ENCODE data around the gene GSTA3.
"Not testable (repeated sequence)": the region's sequence is repeated elsewhere in the genome, so short reads cannot be mapped to it uniquely, and the experiment has no call there.

Gene GSTA3

GRCh38 chr6:52909531-52909930 lies at the start of gene GSTA3:
TSS of gene GSTA3 (minus strand) at chr6:52909698. CDS start at chr6:52905834, 3,864 bp downstream.
- DNase-seq = no peak

- no peak for DNase-seq
Measured at GRCh38 chr6:52958546-52959255, 49.2 kb upstream of the GSTA3 start.

GRCh38 chr6:52955871-52956270 lies 46.4 kb upstream of the GSTA3 start:
- DNase-seq = no peak

GRCh38 chr6:52953911-52954839 lies 44.7 kb upstream of the GSTA3 start:
- DNase-seq = no peak

- no peak for DNase-seq
Measured at GRCh38 chr6:52946306-52946705, 36.8 kb upstream of the GSTA3 start.

- DNase-seq = not testable (repeated sequence)
Measured at GRCh38 chr6:52942821-52943220, 33.3 kb upstream of the GSTA3 start.

GRCh38 chr6:52942221-52942620 lies 32.7 kb upstream of the GSTA3 start:
- DNase-seq = no peak

- no peak for DNase-seq
Measured at GRCh38 chr6:52937908-52938307, 28.4 kb upstream of the GSTA3 start.

- no peak for DNase-seq
Measured at GRCh38 chr6:52933778-52934177, 24.3 kb upstream of the GSTA3 start.

- DNase-seq = no peak
Measured at GRCh38 chr6:52931351-52931750, 21.9 kb upstream of the GSTA3 start.

GRCh38 chr6:52929321-52930164 lies 20.0 kb upstream of the GSTA3 start:
- DNase-seq = no peak

- no peak for DNase-seq
Measured at GRCh38 chr6:52927451-52927850, 18.0 kb upstream of the GSTA3 start.

- DNase-seq = no peak
Measured at GRCh38 chr6:52925919-52926792, 16.7 kb upstream of the GSTA3 start.

- no peak for DNase-seq
Measured at GRCh38 chr6:52925042-52925441, 15.5 kb upstream of the GSTA3 start.

GRCh38 chr6:52923689-52924088 lies 14.2 kb upstream of the GSTA3 start:
- DNase-seq = not testable (repeated sequence)

- no peak for DNase-seq
Measured at GRCh38 chr6:52922161-52922560, 12.7 kb upstream of the GSTA3 start.

GRCh38 chr6:52921743-52922142 lies 12.2 kb upstream of the GSTA3 start:
- DNase-seq = no peak

GRCh38 chr6:52919511-52919910 lies 10.0 kb upstream of the GSTA3 start:
- not testable (repeated sequence) for DNase-seq

- DNase-seq = not testable (repeated sequence)
Measured at GRCh38 chr6:52918771-52919170, 9.3 kb upstream of the GSTA3 start.

- not testable (repeated sequence) for DNase-seq
Measured at GRCh38 chr6:52918027-52918686, 8.7 kb upstream of the GSTA3 start.

GRCh38 chr6:52914516-52914915 lies 5.0 kb upstream of the GSTA3 start:
- no peak for DNase-seq

All from activated naive CD4-positive, alpha-beta T cell treated with Interleukin-2 at 50 U/mL for 16 hours (primary cell).